Fibroblast of mammary gland (primary cell): ENCODE results near the gene NEUROG2.

Experiments used
- DNase-seq: peaks from one replicate; pipeline ENCODE4 v3.0.0-alpha.2; 2010; ENCODE audit warnings: low read depth
- H3K4me3 ChIP-seq: 2 replicates; pipeline ENCODE4 v1.5.1; 2011; ENCODE audit warnings: low read depth, mild to moderate bottlenecking, low read length, moderate library complexity; ENCODE audit not compliant: control insufficient read depth
- CTCF ChIP-seq: conservative IDR thresholded peaks from 2 replicates; pipeline ENCODE4 v1.5.1; 2011; ENCODE audit warnings: low read depth, low read length, inconsistent platforms; ENCODE audit not compliant: control insufficient read depth, insufficient read depth

NEUROG2 gene

GRCh38 chr4:112516471-112517066 lies 589 bp upstream of the NEUROG2 start:
- no peak for TF ChIP-seq CTCF
- peak overlapping the region; percentile 6 for H3K4me3 ChIP-seq

GRCh38 chr4:112515198-112516065 lies 548 bp downstream of the NEUROG2 start:
- H3K4me3 ChIP-seq, result peak overlapping the region; percentile 48
- peak; percentile 28 for DNase-seq

More at GRCh38 chr4:112516471-112517066, 589 bp upstream of the NEUROG2 start:
- no peak for DNase-seq

GRCh38 chr4:112514647-112515197 lies 1.3 kb downstream of the NEUROG2 start:
- peak; percentile 13 for DNase-seq
- TF ChIP-seq CTCF, result no peak
- H3K4me3 ChIP-seq, result peak overlapping the region; percentile 17

More at GRCh38 chr4:112515198-112516065, 548 bp downstream of the NEUROG2 start:
- no peak for TF ChIP-seq CTCF

GRCh38 chr4:112513971-112514646 lies 1.9 kb downstream of the NEUROG2 start:
- no peak for TF ChIP-seq CTCF
- DNase-seq, result no peak
- H3K4me3 ChIP-seq, result no peak overlapping the region

- H3K4me3 ChIP-seq, result no peak overlapping the region
- TF ChIP-seq CTCF, result no peak
- DNase-seq, result no peak
Observed at GRCh38 chr4:112511803-112512118, 4.2 kb downstream of the NEUROG2 start.

- no peak for DNase-seq
- TF ChIP-seq CTCF, result no peak
Observed at GRCh38 chr4:112511093-112511802, 4.7 kb downstream of the NEUROG2 start.

More at GRCh38 chr4:112511093-112511802, 4.7 kb downstream of the NEUROG2 start:
- no peak overlapping the region for H3K4me3 ChIP-seq
